Activated CD4-positive, alpha-beta T cell treated with anti-CD3 and anti-CD28 coated beads, Interleukin-10, Interleukin-2, amounts not matched to agents 100 ng/mL and 50 ng/mL, durations not matched to agents 16 hours and 8 hours (primary cell): ENCODE measurements around the gene KRTAP4-16.
"Not testable (repeated sequence)": the region's sequence is repeated elsewhere in the genome, so short reads cannot be mapped to it uniquely, and the experiment has no call there.

Source experiments
- DNase-seq: peaks from one replicate; pipeline ENCODE4 v3.0.0-alpha.2; 2020

Gene KRTAP4-16

DNA sequence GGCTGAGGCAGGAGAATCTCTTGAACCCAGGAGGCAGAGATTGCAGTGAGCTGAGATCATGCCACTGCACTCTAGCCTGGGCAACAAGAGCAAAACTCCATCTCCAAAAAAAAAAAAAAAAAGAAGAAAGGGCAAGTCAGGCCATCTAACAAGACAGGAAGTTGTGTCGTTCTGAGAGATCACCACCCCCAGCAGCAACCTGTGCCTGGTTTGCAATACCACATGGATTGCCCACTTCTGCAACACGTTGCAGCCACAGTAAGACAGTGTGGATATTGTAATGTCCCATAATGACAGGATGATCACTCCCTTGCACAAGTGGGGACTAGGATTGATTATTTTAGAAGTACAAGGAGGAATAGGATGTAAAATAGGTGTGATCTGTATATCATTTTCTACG is 33.0 kb downstream of the KRTAP4-16 start:
- no peak for DNase-seq

DNA sequence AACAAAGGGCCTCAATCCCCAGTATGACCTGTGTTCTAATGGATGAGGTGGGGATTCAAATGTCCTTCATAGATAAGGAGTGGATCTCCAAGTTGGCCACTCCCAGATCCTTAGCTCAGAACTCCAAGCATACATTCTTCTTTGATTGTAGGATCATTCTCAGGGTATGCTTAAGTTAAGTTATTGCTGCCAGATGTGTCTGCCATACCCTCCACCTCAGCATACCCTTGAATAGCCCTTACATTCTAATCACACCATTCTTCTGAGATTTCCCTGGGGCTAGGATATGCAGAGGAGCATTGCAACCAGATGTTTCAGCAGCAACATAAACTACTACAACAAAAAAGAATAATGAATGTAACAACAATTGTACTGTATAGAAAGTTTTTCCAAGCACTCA is 34.7 kb downstream of the KRTAP4-16 start:
- DNase-seq: no peak

DNA sequence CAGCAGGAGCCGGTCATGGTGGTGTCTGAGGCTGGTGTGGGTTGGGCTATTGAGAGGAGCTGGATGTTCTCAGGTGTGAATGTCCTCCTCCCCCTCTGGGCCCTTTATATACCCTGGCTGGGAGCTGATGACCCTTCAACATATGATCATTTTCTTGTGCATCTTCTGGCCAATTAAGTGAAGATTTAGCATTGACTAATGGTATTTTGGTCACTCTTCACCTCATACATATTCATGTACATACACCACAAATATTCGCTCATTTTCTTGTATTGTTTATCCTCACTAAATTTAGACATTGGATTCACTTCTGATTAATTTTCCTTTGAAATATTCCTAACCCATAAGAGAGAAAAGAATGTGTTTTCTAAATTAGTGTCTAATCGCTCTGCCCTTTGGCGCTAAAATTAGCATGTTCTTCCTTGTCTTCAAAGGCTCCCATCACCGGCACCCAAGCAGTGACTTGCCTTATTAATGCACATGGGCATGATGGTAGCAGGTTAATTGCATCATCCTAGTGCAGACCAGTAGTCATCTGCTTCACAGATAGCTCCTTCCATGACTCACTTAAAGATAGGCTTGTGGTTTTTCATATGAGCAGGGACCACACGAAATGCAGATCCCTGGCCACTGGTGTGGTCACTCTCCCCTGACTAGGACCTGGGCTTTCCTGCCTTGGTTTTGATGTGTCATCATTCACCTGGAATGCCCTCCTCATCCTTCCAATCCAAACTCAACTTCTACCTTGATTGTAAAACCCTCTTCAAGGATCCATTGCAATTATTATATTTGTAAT is 36.0 kb downstream of the KRTAP4-16 start, which contains the start of gene KRTAP2-4:
TSS of gene KRTAP2-4 (minus strand) at position 51 of the 796 bp plus-strand sequence. CDS start at position 17, 34 bp downstream.
- peak; percentile 5 for DNase-seq

DNA sequence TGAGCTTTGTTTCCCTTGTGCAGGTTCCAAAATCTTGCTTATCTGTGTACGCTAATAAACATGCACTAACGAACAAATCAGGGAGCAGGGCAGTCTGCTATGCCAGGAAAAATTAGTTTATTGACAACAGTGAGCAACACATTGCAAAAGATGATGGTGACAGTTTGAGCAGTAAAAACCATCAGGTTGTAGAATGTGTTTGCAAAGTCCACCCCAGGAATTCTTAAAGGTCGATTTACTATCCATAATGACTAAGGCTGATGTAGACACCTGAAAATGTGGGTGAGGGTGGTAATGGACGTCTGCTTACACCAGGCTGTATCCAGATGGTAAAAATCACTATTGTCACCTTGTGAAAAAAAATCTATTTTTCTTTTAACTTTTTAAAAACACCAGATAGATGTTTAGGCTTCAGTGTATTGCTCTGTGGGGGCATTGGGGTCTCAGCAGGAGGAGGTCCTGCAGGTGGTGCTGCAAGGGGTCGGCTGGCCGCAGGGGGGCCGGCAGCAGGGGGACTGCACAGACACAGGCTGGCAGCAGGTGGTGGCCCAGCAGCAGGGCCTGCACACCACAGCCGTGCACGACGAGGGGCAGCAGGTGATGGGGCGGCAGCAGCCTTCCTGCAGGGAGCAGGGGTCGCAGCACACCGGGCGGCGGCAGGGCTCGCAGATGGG is 36.9 kb downstream of the KRTAP4-16 start:
- not testable (repeated sequence) for DNase-seq

DNA sequence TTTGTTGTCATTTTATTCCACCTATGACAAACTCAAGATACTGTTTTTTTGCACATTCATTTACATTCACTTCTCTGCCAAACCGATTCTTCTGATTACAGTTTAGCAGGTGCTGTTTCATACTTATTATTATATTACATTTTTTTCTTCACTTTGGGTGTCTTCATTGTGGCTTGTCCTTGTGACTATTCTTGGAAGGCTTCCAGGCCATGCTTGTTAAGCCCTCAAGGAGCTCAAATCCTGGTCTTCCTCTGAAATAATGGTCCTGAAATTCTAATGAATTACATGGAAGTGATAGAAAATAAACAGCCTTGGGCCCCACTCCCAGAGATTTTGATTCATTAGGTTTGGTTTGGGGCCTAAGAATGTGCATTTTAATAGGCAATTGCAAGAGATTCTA is 37.7 kb downstream of the KRTAP4-16 start:
- no peak for DNase-seq

DNA sequence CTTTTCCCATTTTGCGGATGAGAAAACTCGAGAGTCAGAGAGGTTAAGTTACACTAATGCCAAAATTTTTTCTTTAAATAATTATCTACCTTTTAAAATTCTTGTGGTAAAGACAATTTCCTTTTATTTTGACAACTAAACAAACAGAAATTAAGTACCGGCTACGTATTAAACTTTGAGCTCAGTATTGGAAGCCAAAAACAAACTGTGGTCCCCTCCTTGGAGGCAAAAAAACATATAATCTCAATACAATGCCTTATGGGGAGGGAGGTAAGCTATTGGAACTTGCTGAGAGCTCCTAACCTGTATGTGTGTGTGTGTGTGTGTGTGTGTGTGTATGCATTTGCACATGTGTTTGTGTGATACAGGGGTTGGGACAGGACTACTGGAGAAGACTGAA is 38.6 kb downstream of the KRTAP4-16 start:
- DNase-seq: no peak

DNA sequence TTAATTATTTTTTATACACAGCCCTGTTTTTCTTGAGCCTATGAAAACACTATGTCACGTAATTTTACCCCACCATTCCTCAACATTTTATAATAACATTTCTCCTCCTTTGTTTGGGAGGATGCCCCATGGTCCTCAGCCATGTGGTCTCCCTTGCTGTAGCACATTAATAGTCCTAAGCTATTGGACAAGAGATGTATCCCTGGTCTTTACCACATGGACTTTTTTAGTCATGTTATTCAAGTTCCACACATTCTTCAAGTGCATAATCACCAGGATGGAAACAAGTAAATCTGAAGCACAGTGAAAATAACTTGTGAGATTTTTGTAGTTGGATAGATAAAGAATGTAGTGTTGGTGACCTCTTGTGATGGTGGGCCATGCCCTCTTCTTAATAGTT is 40.0 kb downstream of the KRTAP4-16 start:
- DNase-seq: no peak

DNA sequence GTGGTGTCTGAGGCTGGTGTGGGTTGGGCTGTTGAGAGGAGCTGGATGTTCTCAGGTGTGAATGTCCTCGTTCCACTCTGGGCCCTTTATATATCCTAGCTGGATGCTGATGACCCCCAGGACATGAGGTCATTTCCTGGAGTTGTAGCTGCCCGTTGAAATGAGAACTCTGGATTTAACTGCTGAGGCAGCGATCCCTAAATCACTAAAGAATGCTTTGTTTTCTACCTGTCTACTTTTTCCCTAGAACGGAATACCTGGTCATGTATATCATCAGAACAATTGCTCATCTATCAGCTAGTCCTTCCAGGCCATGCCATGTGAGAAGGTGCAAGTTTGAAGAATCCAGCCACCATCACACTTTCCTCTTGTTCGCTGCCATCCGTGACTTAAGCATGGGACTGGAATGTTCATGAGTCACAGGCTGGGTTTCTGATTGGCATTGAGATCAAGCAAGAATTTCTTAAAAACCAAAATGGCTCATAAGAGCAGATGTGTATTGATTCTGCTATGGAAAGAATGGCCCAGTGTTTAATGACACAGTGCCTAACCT is 41.9 kb downstream of the KRTAP4-16 start, which contains the start of gene KRTAP2-3:
TSS of gene KRTAP2-3 (minus strand) at position 63 of the 553 bp plus-strand sequence. CDS start 64 bp downstream, outside the sequence.
- no peak for DNase-seq

DNA sequence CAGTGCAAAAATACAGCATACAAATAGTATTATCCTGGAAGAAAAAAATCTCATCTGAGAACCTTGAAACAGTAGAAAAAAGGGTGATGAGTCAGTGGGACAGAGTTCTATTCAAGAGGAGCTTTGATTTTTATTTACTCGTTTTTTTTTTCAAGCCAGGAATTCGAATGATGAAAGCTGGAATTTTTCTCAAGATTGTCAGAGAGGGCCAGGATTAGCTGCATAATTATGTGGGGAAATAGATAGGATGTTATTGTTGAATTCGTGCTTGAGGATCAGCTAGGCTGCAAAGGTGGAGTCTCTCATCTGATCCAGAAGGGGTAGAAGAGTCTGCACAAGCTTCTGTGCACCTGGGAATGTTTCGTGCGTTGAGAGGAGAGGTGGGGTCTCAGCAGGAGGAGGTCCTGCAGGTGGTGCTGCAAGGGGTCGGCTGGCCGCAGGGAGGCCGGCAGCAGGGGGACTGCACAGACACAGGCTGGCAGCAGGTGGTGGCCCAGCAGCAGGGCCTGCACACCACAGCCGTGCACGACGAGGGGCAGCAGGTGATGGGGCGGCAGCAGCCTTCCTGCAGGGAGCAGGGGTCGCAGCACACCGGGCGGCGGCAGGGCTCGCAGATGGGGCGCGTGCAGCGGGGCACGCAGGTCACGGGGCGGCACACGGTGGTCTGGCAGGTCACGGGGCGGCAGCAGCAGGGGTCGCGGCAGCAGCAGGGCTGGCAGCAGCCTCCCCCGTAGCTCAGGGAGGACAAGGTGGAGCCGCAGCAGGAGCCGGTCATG is 42.5 kb downstream of the KRTAP4-16 start:
- not testable (repeated sequence) for DNase-seq

DNA sequence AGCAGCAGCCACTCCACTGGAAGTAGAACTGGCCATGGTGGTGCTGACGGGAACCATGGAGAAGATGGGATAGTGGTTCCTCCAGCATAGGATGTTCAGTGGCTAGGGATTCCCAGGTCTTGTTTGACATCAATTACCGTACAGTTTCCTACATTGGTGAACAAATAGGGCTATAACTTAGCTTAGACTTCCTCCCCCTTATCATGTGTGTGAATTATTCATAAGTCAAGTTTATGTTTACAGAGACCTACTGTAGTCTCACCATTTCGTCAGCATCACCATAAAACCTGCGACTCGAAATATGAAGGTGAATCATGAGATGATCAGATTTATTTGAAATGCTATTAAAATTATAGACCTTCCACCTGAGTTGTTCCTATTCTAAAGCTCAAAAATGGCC is 43.3 kb downstream of the KRTAP4-16 start:
- DNase-seq: no peak

DNA sequence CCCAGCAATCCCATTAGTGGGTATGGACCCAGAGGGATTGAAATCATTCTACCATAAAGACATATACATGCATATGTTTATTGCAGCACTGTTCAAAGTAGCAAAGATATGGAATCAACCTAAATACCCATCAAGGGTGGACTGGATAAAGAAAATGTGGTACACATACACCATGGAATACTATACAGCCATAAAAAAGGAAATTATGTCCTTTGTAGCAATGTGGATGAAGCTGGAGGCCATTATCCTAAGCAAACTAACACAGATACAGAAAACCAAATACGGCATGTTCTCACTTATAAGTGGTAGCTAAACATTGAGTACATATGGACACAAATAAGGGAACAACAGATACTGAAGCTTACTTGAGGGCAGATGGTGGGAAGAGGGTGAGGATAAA is 44.5 kb downstream of the KRTAP4-16 start:
- no peak for DNase-seq

DNA sequence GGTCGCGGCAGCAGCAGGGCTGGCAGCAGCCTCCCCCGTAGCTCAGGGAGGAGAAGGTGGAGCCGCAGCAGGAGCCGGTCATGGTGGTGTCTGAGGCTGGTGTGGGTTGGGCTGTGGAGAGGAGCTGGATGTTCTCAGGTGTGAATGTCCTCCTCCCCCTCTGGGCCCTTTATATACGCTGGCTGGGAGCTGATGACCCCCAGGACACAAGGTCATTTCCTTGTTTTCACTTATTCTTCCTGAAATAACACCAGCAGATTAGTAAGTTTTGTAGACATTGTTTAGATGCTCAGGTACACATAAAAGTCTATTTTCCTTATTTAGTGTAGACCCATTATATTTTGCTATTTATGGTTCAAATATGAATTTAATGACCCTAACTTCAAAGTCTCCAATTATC is 46.9 kb downstream of the KRTAP4-16 start, which contains the start of gene KRTAP2-2:
TSS of gene KRTAP2-2 (minus strand) at position 101 of the 400 bp plus-strand sequence. CDS start at position 82, 19 bp downstream.
- DNase-seq: not testable (repeated sequence)

DNA sequence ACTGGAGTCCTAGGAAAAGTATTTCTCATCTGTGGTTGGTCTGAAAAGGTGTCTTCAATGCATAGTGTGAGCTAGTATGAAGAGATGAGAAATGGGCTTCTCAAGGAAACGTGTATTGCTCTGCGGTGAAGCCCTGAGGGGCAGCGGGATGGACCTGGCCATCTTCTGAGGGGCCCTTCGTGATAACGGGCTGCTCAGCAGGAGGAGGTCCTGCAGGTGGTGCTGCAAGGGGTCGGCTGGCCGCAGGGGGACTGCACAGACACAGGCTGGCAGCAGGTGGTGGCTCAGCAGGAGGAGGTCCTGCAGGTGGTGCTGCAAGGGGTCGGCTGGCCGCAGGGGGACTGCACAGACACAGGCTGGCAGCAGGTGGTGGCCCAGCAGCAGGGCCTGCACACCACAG is 47.5 kb downstream of the KRTAP4-16 start:
- not testable (repeated sequence) for DNase-seq

DNA sequence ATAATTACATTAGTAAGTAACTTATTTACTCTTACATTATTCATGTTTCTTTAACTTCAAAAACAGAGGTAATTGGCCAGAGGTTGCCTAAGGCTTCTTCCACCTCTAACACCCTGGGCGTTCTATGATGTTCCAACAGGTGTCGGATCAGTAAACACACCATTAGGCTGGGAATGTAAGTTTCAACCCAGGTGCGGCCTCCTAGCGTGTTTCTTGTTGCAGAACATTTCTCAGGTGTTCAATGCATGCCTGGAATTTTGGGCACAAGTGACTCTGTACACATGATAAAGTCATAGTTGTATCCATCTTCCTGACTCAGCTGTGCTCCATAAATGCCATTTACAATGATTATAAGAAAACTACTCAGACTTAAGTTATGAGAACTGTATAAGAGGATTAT is 48.0 kb downstream of the KRTAP4-16 start:
- DNase-seq: no peak

DNA sequence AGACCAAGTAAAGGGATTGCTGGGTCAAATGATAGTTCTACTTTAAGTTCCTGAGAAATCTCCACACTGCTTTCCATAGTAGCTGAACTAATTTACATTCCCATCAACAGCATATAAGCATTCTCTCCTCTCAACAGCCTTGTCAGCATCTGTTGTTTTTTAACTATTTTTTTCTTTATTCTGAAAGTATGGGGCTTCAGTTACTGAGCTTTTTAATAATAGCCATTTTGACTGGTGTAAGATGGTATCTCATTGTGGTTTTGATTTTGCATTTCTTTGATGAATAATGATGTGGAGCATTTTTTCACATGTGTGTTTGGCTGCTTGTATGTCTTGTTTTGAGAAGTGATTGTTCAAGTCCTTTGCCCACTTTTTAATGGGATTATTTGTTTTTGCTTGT is 49.4 kb downstream of the KRTAP4-16 start:
- DNase-seq: no peak
